MCF 10A (cell line): ENCODE results near the gene GPANK1. TPM values are rescaled to one million over a fixed set of nuclear protein-coding genes. Genes with fewer than 3 reads are reported as not detected.

Source experiments
- BruUV-seq: library from RNA; stranded (reverse); fragments of 400-500 nt; replicated peaks from 2 replicates; lab custom pipeline; 2021; lab: Mats Ljungman, UMichigan
- CTCF ChIA-PET: fragments of 300-600 bp; sonication (Branson Sonifier 250); formaldehyde crosslinking; extraction: SDS; loops from one replicate; lab custom pipeline; 2021; ENCODE audit warnings: antibody characterized with exemption, inconsistent platforms; lab: Yijun Ruan, JAX
- POLR2A ChIA-PET: fragments of 300-600, 350-650 bp; sonication (Branson Sonifier 250); formaldehyde crosslinking; extraction: SDS; loops from one replicate; lab custom pipeline; 2020; ENCODE audit warnings: antibody characterized with exemption, inconsistent platforms; lab: Yijun Ruan, JAX
- DNase-seq: peaks from one replicate; pipeline ENCODE4 v3.0.0-alpha.2; 2018; ENCODE audit not compliant: unreplicated experiment
- H3K27ac Mint-ChIP-seq: one replicate; pipeline ENCODE4 v1.8.0; 2022; ENCODE audit warnings: mild to moderate bottlenecking, low read depth, mixed read lengths; ENCODE audit not compliant: unreplicated experiment
- H3K27me3 Mint-ChIP-seq: one replicate; pipeline ENCODE4 v1.8.0; 2022; ENCODE audit warnings: mixed read lengths; ENCODE audit not compliant: insufficient read depth, unreplicated experiment
- H3K36me3 Mint-ChIP-seq: one replicate; pipeline ENCODE4 v1.8.0; 2022; ENCODE audit warnings: mild to moderate bottlenecking, moderate library complexity, mixed read lengths; ENCODE audit not compliant: insufficient read depth, unreplicated experiment
- H3K4me1 Mint-ChIP-seq: one replicate; pipeline ENCODE4 v1.8.0; 2022; ENCODE audit warnings: mixed read lengths; ENCODE audit not compliant: insufficient read depth, unreplicated experiment
- H3K4me3 Mint-ChIP-seq: one replicate; pipeline ENCODE4 v1.8.0; 2022; ENCODE audit warnings: mild to moderate bottlenecking, moderate library complexity, mixed read lengths; ENCODE audit not compliant: unreplicated experiment
- H3K9me3 Mint-ChIP-seq: one replicate; pipeline ENCODE4 v1.8.0; 2022; ENCODE audit warnings: mixed read lengths; ENCODE audit not compliant: unreplicated experiment
- intact Hi-C: fragments of 100-400 bp; cut with micrococcal nuclease; formaldehyde crosslinking; loops from 2 replicates; pipeline ENCODE4 v1.14.1; 2022
- total RNA-seq: library from RNA; stranded (reverse); gene quantifications from 2 replicates; pipeline ENCODE4 v1.2.3, GENCODE V29; 2022
- TF ChIP-seq, protein P1 (sequence below): fragments of 200-600 bp; IDR thresholded peaks from one replicate; pipeline ENCODE4 v1.8.0; 2022; ENCODE audit warnings: antibody characterized with exemption, mild to moderate bottlenecking; ENCODE audit not compliant: unreplicated experiment

GPANK1 gene
- total RNA-seq, 1 experiment from 2014 or later = 13.0 TPM

DNA sequence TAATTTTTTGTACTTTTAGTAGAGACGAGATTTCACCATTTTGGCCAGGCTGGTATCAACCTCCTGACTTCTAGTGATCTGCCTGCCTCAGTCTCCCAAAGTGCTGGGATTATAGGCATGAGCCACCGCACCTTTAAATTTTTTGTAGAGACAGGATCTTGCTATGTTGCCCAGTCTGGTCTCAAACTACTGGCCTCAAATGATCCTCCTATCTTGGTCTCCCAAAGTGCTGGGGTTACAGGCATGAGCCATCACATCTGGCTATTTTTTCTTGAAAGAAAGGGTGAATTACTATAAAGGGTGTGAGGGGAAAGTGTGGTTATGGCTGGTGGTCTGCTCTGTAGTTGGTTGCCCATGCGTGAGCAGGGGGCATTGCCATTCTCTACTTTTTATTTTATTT lies 43.4 kb upstream of the GPANK1 start:
- Mint-ChIP-seq H3K27ac (no peak overlapping the region), H3K27me3 (no peaks in the 10 kb centered on the region), H3K4me3 (no peak overlapping the region), H3K4me1 (peaks cover 10% of the 10 kb centered on the region), H3K36me3 (peaks cover 3% of the 10 kb centered on the region), H3K9me3 (no peaks in the 10 kb centered on the region)
- CTCF ChIA-PET = no interaction called here
- no peak for DNase-seq
- no TSS peak for BruUV-seq
- intact Hi-C loops = no loop called here
- POLR2A ChIA-PET = interaction anchor here (1.4 kb wide), 1 partner anchor 119 kb away, joined by 3 read pairs; the partner anchor contains the start of gene HSPA1B
- TF ChIP-seq, protein P1, sequence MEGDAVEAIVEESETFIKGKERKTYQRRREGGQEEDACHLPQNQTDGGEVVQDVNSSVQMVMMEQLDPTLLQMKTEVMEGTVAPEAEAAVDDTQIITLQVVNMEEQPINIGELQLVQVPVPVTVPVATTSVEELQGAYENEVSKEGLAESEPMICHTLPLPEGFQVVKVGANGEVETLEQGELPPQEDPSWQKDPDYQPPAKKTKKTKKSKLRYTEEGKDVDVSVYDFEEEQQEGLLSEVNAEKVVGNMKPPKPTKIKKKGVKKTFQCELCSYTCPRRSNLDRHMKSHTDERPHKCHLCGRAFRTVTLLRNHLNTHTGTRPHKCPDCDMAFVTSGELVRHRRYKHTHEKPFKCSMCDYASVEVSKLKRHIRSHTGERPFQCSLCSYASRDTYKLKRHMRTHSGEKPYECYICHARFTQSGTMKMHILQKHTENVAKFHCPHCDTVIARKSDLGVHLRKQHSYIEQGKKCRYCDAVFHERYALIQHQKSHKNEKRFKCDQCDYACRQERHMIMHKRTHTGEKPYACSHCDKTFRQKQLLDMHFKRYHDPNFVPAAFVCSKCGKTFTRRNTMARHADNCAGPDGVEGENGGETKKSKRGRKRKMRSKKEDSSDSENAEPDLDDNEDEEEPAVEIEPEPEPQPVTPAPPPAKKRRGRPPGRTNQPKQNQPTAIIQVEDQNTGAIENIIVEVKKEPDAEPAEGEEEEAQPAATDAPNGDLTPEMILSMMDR = no peak

DNA sequence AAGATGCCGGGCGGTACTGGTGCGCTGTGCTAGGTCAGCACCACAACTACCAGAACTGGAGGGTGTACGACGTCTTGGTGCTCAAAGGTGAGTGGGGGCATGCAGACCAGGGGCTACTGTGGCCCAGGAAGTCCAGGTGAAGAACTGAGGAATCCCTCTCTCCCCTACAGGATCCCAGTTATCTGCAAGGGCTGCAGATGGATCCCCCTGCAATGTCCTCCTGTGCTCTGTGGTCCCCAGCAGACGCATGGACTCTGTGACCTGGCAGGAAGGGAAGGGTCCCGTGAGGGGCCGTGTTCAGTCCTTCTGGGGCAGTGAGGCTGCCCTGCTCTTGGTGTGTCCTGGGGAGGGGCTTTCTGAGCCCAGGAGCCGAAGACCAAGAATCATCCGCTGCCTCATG lies 42.9 kb upstream of the GPANK1 start:
- TF ChIP-seq, protein P1 = no peak
- no TSS peak for BruUV-seq
- no peak overlapping the region for H3K4me3 Mint-ChIP-seq
- no peak for DNase-seq
- no peaks in the 10 kb centered on the region for H3K9me3 Mint-ChIP-seq
- ChIA-PET POLR2A (no interaction called here), CTCF (no interaction called here)
- no peaks in the 10 kb centered on the region for H3K27me3 Mint-ChIP-seq
- intact Hi-C loops = no loop called here
- H3K36me3 Mint-ChIP-seq = peaks cover 6% of the 10 kb centered on the region
- no peak overlapping the region for H3K27ac Mint-ChIP-seq
- peaks cover 12% of the 10 kb centered on the region for H3K4me1 Mint-ChIP-seq

DNA sequence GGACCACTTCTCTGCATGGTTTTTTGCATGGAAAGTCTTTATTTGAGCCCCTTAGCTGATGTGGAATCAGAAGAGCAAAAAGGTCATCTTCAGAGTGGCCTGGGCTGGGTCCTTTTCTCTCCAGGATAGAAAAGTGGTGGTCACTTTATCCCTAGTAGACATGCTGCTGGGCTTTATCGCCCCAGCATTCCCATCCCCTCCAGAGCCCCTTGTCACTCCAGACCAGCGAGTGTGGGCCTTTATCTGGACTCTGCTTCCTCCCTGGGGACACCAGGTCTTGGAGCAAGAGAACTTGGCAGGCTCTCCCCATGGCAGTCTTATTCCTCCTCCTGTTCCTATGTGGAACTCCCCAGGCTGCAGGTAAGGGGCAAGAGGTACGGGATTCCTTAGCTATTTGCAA lies 41.8 kb upstream of the GPANK1 start, which contains the start of gene LY6G6F:
LY6G6F (plus strand) TSS at position 268 of the 400 bp plus-strand sequence; CDS start at position 309, 41 bp downstream.
- Mint-ChIP-seq H3K36me3 (peaks cover 6% of the 10 kb centered on the region), H3K27ac (no peak within 1 kb of the TSS), H3K9me3 (no peaks in the 10 kb centered on the region), H3K4me3 (no peak within 1 kb of the TSS), H3K27me3 (no peaks in the 10 kb centered on the region), H3K4me1 (peaks cover 12% of the 10 kb centered on the region)
- no peak for DNase-seq
- intact Hi-C loops = no loop called here
- ChIA-PET CTCF (no interaction called here), POLR2A (no interaction called here)
- TF ChIP-seq, protein P1 = no peak
- no TSS peak for BruUV-seq

DNA sequence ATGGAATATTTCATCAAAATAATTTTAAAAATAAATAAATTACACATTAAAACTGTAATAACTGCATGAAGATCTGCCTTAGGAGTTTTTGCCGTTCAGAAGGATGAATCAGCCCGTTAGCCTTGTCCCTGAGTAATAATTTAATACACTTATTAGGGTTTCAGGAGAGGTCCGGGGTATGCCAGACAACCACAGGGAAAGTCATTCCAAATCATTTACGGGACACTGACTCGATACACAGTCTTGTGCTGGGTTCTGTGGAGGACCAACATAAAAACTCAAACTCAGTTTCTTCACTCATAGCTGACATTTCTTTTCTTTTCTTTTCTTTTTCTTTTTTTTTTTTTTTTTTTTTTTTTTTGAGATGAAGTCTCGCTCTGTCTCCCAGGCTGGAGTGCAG lies 41.1 kb upstream of the GPANK1 start:
- no TSS peak for BruUV-seq
- H3K4me1 Mint-ChIP-seq = peaks cover 7% of the 10 kb centered on the region
- CTCF ChIA-PET = no interaction called here
- no peaks in the 10 kb centered on the region for H3K27me3 Mint-ChIP-seq
- no peaks in the 10 kb centered on the region for H3K9me3 Mint-ChIP-seq
- intact Hi-C loops = no loop called here
- no peak overlapping the region for H3K4me3 Mint-ChIP-seq
- peaks cover 6% of the 10 kb centered on the region for H3K36me3 Mint-ChIP-seq
- TF ChIP-seq, protein P1 = no peak
- DNase-seq = no peak
- POLR2A ChIA-PET = no interaction called here
- H3K27ac Mint-ChIP-seq = no peak overlapping the region
